Left ventricle myocardium inferior (tissue), 1 donor: Measurements from ENCODE around the gene GPR153. TPM values are rescaled to one million over a fixed set of nuclear protein-coding genes. Genes with fewer than 3 reads are reported as not detected.
A peak's percentile ranks its signal among the peaks of the same experiment; 100 is the strongest.

Source experiments
- DNase-seq: peaks from one replicate; pipeline ENCODE4 v3.0.0-alpha.2; 2020
- H3K27ac ChIP-seq: fragments of 200-600 bp; replicated peaks from 2 replicates; pipeline ENCODE4 v1.8.0; 2021
- H3K27me3 ChIP-seq: fragments of 200-600 bp; 2 replicates; pipeline ENCODE4 v1.8.0; 2021; ENCODE audit warnings: low read depth
- H3K36me3 ChIP-seq: fragments of 200-600 bp; 2 replicates; pipeline ENCODE4 v1.8.0; 2021
- H3K4me1 ChIP-seq: fragments of 200-600 bp; 2 replicates; pipeline ENCODE4 v1.8.0; 2021
- H3K4me3 ChIP-seq: fragments of 200-600 bp; 2 replicates; pipeline ENCODE4 v1.8.0; 2021; ENCODE audit warnings: mild to moderate bottlenecking, moderate library complexity
- H3K9me3 ChIP-seq: fragments of 200-600 bp; replicated peaks from 2 replicates; pipeline ENCODE4 v1.8.0; 2021
- CTCF ChIP-seq: fragments of 200-600 bp; IDR thresholded peaks from 2 replicates; pipeline ENCODE4 v1.8.0; 2021; ENCODE audit warnings: antibody characterized with exemption, mild to moderate bottlenecking, borderline replicate concordance
- intact Hi-C: fragments of 100-400 bp; cut with micrococcal nuclease; formaldehyde crosslinking; loops from one replicate; pipeline ENCODE4 v1.11.0; 2022
- total RNA-seq: library from RNA; stranded (reverse); fragmentation: NEBNext Ultra II Directional; extraction: Animal tissue kit (Norgen Biotek cat#: 25700); gene quantifications from one replicate; pipeline ENCODE4 v1.2.1, GENCODE V29; 2021
- donor health status: DM: no; HTN: yes; CAD: no; lungs with severe emphysema.

Gene GPR153
- total RNA-seq, 1 donor from 2014 or later = 4.8 TPM

GRCh38 chr1:6261615-6261995 lies 707 bp upstream of the GPR153 start:
- H3K36me3 ChIP-seq = no peaks in the 10 kb centered on the region
- TF ChIP-seq CTCF = no peak
- peaks cover 51% of the 10 kb centered on the region for H3K4me1 ChIP-seq
- H3K4me3 ChIP-seq = peak overlapping the region; percentile 79
- intact Hi-C loops = no loop called here
- H3K9me3 ChIP-seq = no peaks in the 10 kb centered on the region
- peak overlapping the region; percentile 73 for H3K27ac ChIP-seq
- H3K27me3 ChIP-seq = peaks cover 72% of the 10 kb centered on the region
- DNase-seq = no peak

GRCh38 chr1:6260433-6260934 lies 414 bp downstream of the GPR153 start:
- intact Hi-C loops = no loop called here
- H3K9me3 ChIP-seq = no peaks in the 10 kb centered on the region
- no peak for TF ChIP-seq CTCF
- H3K4me3 ChIP-seq = peak overlapping the region; percentile 79
- H3K36me3 ChIP-seq = no peaks in the 10 kb centered on the region
- peak overlapping the region; percentile 72 for H3K27ac ChIP-seq
- DNase-seq = peak; percentile 41
- H3K27me3 ChIP-seq = peaks cover 73% of the 10 kb centered on the region
- peaks cover 51% of the 10 kb centered on the region for H3K4me1 ChIP-seq

GRCh38 chr1:6259491-6260362 lies 1.2 kb downstream of the GPR153 start:
- intact Hi-C loops = loop anchor here (10.0 kb wide), 1 partner anchor 205 kb away; no protein-coding TSS in a partner anchor
- H3K27me3 ChIP-seq = peaks cover 74% of the 10 kb centered on the region
- no peak for TF ChIP-seq CTCF
- H3K36me3 ChIP-seq = no peaks in the 10 kb centered on the region
- peak; percentile 87 for DNase-seq
- peak overlapping the region; percentile 72 for H3K27ac ChIP-seq
- H3K4me1 ChIP-seq = peaks cover 51% of the 10 kb centered on the region
- no peaks in the 10 kb centered on the region for H3K9me3 ChIP-seq
- peak overlapping the region; percentile 79 for H3K4me3 ChIP-seq

- H3K36me3 ChIP-seq = peaks cover 6% of the 10 kb centered on the region
- H3K9me3 ChIP-seq = no peaks in the 10 kb centered on the region
- DNase-seq = no peak
- H3K4me3 ChIP-seq = no peak overlapping the region
- peaks cover 76% of the 10 kb centered on the region for H3K27me3 ChIP-seq
- no peak overlapping the region for H3K27ac ChIP-seq
- intact Hi-C loops = loop anchor here (10.0 kb wide), 1 partner anchor 204 kb away; no protein-coding TSS in a partner anchor
- peaks cover 41% of the 10 kb centered on the region for H3K4me1 ChIP-seq
- no peak for TF ChIP-seq CTCF
Measured at GRCh38 chr1:6258675-6259074, 2.2 kb downstream of the GPR153 start.

- Histone ChIP-seq H3K27me3 (peaks cover 77% of the 10 kb centered on the region), H3K27ac (no peak overlapping the region), H3K36me3 (peaks cover 6% of the 10 kb centered on the region), H3K4me1 (peaks cover 31% of the 10 kb centered on the region), H3K4me3 (no peak overlapping the region), H3K9me3 (no peaks in the 10 kb centered on the region)
- no peak for DNase-seq
- no peak for TF ChIP-seq CTCF
- intact Hi-C loops = loop anchor here (10.0 kb wide), 1 partner anchor 203 kb away; no protein-coding TSS in a partner anchor
Measured at GRCh38 chr1:6257541-6258069, 3.3 kb downstream of the GPR153 start.
